ENCODE results near the gene ORC6.
"Not testable (repeated sequence)": the region's sequence is repeated elsewhere in the genome, so short reads cannot be mapped to it uniquely, and the experiment has no call there.

Gene ORC6

DNA sequence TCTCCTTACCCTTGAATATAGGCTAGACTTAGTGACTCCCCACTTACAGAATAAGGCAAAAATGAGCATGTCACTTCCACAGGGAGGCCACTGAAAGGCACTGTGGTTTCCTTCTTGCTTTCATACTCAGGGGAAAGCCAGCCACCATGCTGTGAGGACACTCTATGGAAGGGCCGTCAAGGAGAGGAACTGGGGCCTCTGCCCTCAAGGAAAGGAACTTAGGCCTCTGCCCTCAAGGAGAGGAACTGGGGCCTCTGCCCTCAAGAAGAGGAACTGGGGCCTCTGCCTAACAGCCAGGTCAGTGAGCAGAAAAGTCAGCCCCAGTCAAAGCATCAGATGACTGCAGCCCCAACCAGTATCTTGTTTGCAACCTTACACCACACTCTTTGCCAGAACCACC lies 30.5 kb upstream of the ORC6 start:
- TF ChIP-seq, protein P1, sequence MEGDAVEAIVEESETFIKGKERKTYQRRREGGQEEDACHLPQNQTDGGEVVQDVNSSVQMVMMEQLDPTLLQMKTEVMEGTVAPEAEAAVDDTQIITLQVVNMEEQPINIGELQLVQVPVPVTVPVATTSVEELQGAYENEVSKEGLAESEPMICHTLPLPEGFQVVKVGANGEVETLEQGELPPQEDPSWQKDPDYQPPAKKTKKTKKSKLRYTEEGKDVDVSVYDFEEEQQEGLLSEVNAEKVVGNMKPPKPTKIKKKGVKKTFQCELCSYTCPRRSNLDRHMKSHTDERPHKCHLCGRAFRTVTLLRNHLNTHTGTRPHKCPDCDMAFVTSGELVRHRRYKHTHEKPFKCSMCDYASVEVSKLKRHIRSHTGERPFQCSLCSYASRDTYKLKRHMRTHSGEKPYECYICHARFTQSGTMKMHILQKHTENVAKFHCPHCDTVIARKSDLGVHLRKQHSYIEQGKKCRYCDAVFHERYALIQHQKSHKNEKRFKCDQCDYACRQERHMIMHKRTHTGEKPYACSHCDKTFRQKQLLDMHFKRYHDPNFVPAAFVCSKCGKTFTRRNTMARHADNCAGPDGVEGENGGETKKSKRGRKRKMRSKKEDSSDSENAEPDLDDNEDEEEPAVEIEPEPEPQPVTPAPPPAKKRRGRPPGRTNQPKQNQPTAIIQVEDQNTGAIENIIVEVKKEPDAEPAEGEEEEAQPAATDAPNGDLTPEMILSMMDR (IDR thresholded peaks at IDR 0.05; ENCODE audit: insufficient read depth, low read length, poor library complexity, severe bottlenecking), result no peak

DNA sequence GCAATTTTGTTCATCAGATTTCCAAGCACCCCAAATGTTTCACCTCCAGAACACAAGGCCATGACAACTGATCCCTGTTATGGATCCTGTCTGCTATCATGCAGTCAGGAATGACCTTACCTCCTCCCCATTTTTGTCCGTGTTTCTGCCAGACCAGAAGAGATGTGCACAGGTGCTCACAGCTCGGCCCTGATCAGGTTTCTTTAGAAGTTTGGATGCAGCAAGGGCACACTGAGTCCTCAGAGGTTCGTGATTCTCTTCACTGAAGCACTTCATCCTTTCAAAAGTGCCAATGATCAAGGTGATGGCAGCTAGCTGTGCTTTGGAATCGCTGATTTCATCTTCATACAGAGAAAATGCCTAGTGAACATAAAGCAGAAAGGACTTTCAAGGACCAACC lies 27.3 kb upstream of the ORC6 start:
- no peak for DNase-seq (ENCODE audit: extremely low read depth, insufficient read length)
- no peaks in the 10 kb centered on the region for H3K27me3 ChIP-seq (replicated peaks; ENCODE audit: control insufficient read depth, insufficient read depth, low read length)
- H3K36me3 ChIP-seq (ENCODE audit: control insufficient read depth, insufficient read depth, low read length), result peaks cover 9% of the 10 kb centered on the region
- no peak overlapping the region for H3K4me3 ChIP-seq (replicated peaks; ENCODE audit: low read depth, low read length)
- TF ChIP-seq, protein P1 (IDR thresholded peaks at IDR 0.05; ENCODE audit: insufficient read depth, low read length, poor library complexity, severe bottlenecking), result no peak

More for the DNA sequence above, 30.5 kb upstream of the ORC6 start:
- Histone ChIP-seq H3K4me3 (replicated peaks; ENCODE audit: low read depth, low read length) (no peak overlapping the region), H3K27me3 (replicated peaks; ENCODE audit: control insufficient read depth, insufficient read depth, low read length) (no peaks in the 10 kb centered on the region), H3K36me3 (ENCODE audit: control insufficient read depth, insufficient read depth, low read length) (peaks cover 9% of the 10 kb centered on the region)
- peak; percentile 51 for DNase-seq (ENCODE audit: extremely low read depth, insufficient read length)

DNA sequence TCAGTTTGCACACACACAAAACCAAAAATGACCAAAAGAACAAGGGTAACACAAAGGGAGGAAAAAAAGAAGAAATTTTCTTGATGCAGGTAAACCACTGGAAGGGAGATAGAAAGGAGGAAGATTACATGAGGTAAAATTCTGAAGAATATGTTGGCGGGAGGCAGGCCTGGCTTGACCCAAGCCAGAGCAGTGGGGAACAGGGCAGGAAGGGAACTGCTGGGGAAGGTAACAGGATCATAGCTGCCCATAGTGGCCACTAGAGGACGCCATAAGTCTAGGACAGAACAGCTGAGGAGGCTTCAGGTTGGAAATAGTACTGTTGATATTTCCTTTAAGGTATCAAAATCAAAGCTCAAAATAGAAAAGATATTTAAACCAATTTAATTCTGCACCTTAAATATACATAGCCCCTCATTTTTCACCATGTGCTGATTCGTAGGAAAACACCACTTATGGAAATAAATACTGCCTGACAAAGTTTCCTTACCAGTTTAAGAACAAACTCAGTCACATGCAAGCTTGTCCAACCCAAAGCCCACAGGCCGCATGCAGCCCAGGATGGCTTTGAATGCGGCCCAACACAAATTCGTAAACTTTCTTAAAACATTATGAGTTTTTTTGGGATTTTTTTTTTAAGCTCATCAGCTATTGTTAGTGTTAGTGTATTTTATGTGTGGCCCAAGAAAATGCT lies 16.0 kb upstream of the ORC6 start:
- Histone ChIP-seq H3K4me3 (replicated peaks; ENCODE audit: low read depth, low read length) (no peak overlapping the region), H3K27me3 (replicated peaks; ENCODE audit: control insufficient read depth, insufficient read depth, low read length) (no peaks in the 10 kb centered on the region), H3K36me3 (ENCODE audit: control insufficient read depth, insufficient read depth, low read length) (peaks cover 3% of the 10 kb centered on the region)
- DNase-seq (ENCODE audit: extremely low read depth, insufficient read length), result no peak
- TF ChIP-seq, protein P1 (IDR thresholded peaks at IDR 0.05; ENCODE audit: insufficient read depth, low read length, poor library complexity, severe bottlenecking), result peak; percentile 98

DNA sequence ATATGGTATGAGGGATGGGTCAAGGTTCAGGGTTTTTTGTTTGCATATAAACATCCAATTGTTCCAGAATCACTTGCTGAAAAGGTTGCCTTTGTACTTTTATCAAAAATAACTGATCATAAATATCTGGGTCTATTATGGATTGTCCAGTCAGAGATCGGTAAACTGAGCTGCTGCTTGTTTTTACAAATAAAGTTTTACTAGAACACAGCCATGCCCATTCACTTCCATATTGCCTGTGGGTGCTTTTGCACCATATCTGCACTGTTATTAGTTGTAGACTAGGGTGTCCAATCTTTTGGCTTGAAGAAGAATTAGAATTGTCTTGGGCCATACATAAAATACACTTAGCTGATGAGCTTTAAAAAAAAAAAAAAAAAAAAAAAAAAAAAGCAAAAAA lies 11.5 kb upstream of the ORC6 start:
- not testable (repeated sequence) for H3K36me3 ChIP-seq (ENCODE audit: control insufficient read depth, insufficient read depth, low read length); DNase-seq (ENCODE audit: extremely low read depth, insufficient read length); H3K4me3 ChIP-seq (replicated peaks; ENCODE audit: low read depth, low read length); H3K27me3 ChIP-seq (replicated peaks; ENCODE audit: control insufficient read depth, insufficient read depth, low read length)

DNA sequence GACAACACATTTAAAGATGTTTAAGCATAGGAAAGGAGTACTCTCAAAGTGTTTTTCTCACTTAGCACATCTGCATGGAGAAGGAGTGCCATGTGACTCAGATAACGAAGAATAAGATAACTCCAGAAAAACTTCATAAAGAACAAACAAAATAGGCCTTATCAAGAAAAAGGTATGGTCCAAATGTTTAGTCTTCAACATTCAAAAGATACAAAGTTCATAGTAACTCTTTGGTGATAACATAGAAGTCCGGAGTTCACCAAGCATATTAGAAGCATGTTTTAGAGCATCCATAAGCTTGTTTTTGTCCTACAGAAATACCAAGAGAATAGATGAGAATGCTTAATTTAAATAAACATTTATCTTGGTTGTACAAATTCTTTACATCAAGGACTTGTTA lies 7.6 kb upstream of the ORC6 start:
- DNase-seq (ENCODE audit: extremely low read depth, insufficient read length); H3K36me3 ChIP-seq (ENCODE audit: control insufficient read depth, insufficient read depth, low read length); H3K27me3 ChIP-seq (replicated peaks; ENCODE audit: control insufficient read depth, insufficient read depth, low read length); H3K4me3 ChIP-seq (replicated peaks; ENCODE audit: low read depth, low read length): not testable (repeated sequence)

DNA sequence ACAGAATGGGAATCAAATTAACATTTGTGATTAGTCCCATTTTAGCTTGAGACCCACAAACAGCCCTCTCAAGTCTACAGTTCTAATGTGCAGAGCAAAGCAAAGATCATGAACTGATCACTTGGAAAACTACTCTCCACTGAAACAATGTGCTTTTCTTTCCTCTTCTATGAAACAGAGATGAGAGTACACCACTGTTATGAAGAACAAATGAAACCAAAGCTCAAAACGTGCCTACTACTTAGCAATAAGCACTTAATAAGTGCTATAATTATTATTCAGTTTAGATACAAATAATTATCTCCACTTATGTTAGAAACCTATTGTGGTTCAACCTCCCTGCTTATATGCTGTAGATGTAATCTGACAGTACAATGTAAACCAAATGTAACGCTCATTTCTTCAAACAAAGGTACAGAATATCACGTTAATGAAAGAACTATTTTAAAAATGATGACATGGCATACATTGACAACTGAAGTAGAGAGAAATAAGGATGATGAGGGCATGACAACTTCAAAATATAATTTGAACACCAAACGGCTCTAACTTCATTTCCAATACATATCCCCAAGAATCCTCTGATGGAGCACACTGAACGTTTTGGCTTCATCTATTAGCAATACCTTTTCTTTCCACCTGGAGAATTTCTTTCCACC lies 2.5 kb upstream of the ORC6 start:
- Histone ChIP-seq H3K4me3 (replicated peaks; ENCODE audit: low read depth, low read length) (peak overlapping the region; percentile 95), H3K27me3 (replicated peaks; ENCODE audit: control insufficient read depth, insufficient read depth, low read length) (no peaks in the 10 kb centered on the region), H3K36me3 (ENCODE audit: control insufficient read depth, insufficient read depth, low read length) (no peaks in the 10 kb centered on the region)
- DNase-seq (ENCODE audit: extremely low read depth, insufficient read length), result no peak
- TF ChIP-seq, protein P1 (IDR thresholded peaks at IDR 0.05; ENCODE audit: insufficient read depth, low read length, poor library complexity, severe bottlenecking), result no peak

Measured in GM06990 (cell line).